ENCODE measurements around the gene TMEM45A.

DNA sequence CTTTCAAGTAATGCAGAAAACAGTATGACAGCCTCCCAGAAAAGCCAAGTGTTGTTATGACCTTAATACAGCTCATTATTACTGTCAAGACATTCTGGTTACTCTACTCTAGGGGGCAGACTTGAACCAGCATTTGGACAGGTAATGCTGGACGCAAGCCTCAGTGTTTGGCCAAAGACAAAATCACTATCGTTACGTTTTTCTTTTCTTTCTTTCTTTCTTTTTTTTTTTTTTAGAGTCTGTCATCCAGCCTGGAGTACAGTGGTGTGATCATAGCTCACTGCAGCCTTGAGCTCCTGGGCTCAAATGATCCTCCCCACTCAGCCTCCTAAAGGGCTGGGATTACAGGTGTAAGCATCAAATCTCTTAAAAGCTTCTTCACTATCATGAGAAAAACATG lies 29.4 kb upstream of the TMEM45A start:
- TF ChIP-seq, protein P1, sequence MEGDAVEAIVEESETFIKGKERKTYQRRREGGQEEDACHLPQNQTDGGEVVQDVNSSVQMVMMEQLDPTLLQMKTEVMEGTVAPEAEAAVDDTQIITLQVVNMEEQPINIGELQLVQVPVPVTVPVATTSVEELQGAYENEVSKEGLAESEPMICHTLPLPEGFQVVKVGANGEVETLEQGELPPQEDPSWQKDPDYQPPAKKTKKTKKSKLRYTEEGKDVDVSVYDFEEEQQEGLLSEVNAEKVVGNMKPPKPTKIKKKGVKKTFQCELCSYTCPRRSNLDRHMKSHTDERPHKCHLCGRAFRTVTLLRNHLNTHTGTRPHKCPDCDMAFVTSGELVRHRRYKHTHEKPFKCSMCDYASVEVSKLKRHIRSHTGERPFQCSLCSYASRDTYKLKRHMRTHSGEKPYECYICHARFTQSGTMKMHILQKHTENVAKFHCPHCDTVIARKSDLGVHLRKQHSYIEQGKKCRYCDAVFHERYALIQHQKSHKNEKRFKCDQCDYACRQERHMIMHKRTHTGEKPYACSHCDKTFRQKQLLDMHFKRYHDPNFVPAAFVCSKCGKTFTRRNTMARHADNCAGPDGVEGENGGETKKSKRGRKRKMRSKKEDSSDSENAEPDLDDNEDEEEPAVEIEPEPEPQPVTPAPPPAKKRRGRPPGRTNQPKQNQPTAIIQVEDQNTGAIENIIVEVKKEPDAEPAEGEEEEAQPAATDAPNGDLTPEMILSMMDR (IDR thresholded peaks at IDR 0.05): peak; percentile 45 to 73 (median 57)
- TF ChIP-seq POLR2A (IDR thresholded peaks at IDR 0.05): no peak
- TF ChIP-seq EP300 (IDR thresholded peaks at IDR 0.05): no peak

Measured in tibial nerve (tissue), 4 donors.